HepG2 (cell line): Measurements from ENCODE around the gene CASKIN1. TPM values are rescaled to one million over a fixed set of nuclear protein-coding genes. Genes with fewer than 3 reads are reported as not detected.

Experiments used
- ATAC-seq: fragments of 200-7000 bp; cut with Tn5 transposase; 3 replicates; pipeline ENCODE4 v1.9.1; 2020; ENCODE audit warnings: mild to moderate bottlenecking, moderate library complexity
- BruUV-seq: library from RNA; stranded (reverse); fragments of 400-500 nt; replicated peaks from 2 replicates; lab custom pipeline; 2021; lab: Mats Ljungman, UMichigan
- CTCF ChIA-PET: fragments of 300-600 bp; formaldehyde crosslinking; extraction: SDS; loops from one replicate; lab custom pipeline; 2021; ENCODE audit warnings: low total read pairs, inconsistent platforms, low intra/inter-chr PET ratio; lab: Yijun Ruan, JAX
- POLR2A ChIA-PET: fragments of 350-600 bp; sonication (Branson Sonifier 250); formaldehyde crosslinking; loops from one replicate; lab custom pipeline; 2020; ENCODE audit warnings: antibody characterized with exemption, inconsistent platforms; lab: Yijun Ruan, JAX
- DNase-seq: peaks from one replicate; pipeline ENCODE4 v3.0.0-alpha.2; 2015; ENCODE audit warnings: low spot score
- FAIRE-seq: peaks from 3 replicates; lab custom pipeline; 2011; peaks lifted over from hg19 to GRCh38; lab: Jason Lieb, UNC
- H2AFZ ChIP-seq: one replicate; pipeline ENCODE4 v1.6.1; 2011; ENCODE audit warnings: low read length, inconsistent platforms
- H3K27ac ChIP-seq: fragments of 300-600 bp; 3 replicates; pipeline ENCODE4 v1.8.0; 2011; ENCODE audit warnings: mixed run types, mild to moderate bottlenecking, mixed read lengths, low read length, inconsistent platforms; ENCODE audit not compliant: insufficient read depth; ENCODE audit errors: extremely low read length
- H3K27me3 ChIP-seq, 2 experiments: fragments of 200-600 bp in 1 of 2; 2 replicates in 1 of 2; 3 replicates in 1 of 2; pipeline versions ENCODE4 v1.6.0 to v1.8.0; 2011; ENCODE audit warnings: low read length in 2 of 2, mild to moderate bottlenecking in 2 of 2, moderate library complexity in 2 of 2, inconsistent platforms in 1 of 2; ENCODE audit not compliant: insufficient read depth in 2 of 2, control insufficient read depth in 1 of 2
- H3K36me3 ChIP-seq, 2 experiments: fragments of 200-600 bp in 1 of 2; replicated peaks in 1 of 2; 2 replicates in 1 of 2; 3 replicates in 1 of 2; pipeline versions ENCODE4 v1.5.1 to v1.8.0; 2011; ENCODE audit warnings: low read length in 2 of 2, inconsistent platforms in 1 of 2; ENCODE audit not compliant: insufficient read depth in 2 of 2, control insufficient read depth in 1 of 2
- H3K4me1 ChIP-seq: 2 replicates; pipeline ENCODE4 v1.5.1; 2012; ENCODE audit warnings: low read length, inconsistent platforms; ENCODE audit not compliant: insufficient read depth
- H3K4me2 ChIP-seq: 2 replicates; pipeline ENCODE4 v1.6.0; 2011; ENCODE audit warnings: low read depth, low read length, inconsistent platforms
- H3K4me3 ChIP-seq, 3 experiments: fragments of 200-600 bp in 1 of 3; sonication (generic), shearing (Covaris generic) in 1 of 3; replicated peaks in 1 of 3; 2 replicates each; pipeline ENCODE4 v1.5.1; 2011 to 2016; ENCODE audit warnings: low read length in 3 of 3, inconsistent platforms in 2 of 3, low read depth in 2 of 3, mild to moderate bottlenecking in 2 of 3, control low read depth in 1 of 3, mixed read lengths in 1 of 3; ENCODE audit not compliant: insufficient read depth in 1 of 3
- H3K79me2 ChIP-seq: one replicate; pipeline ENCODE4 v1.6.1; 2011; ENCODE audit warnings: low read length, inconsistent platforms; ENCODE audit not compliant: insufficient read depth
- H3K9ac ChIP-seq: 2 replicates; pipeline ENCODE4 v1.6.0; 2011; ENCODE audit warnings: mild to moderate bottlenecking, low read depth, low read length, inconsistent platforms; ENCODE audit not compliant: insufficient read depth
- H3K9me3 ChIP-seq: 2 replicates; pipeline ENCODE4 v1.5.1; 2012; ENCODE audit warnings: mild to moderate bottlenecking, low read length
- H4K20me1 ChIP-seq: 2 replicates; pipeline ENCODE4 v1.6.0; 2011; ENCODE audit warnings: inconsistent platforms, mild to moderate bottlenecking, low read length, moderate library complexity; ENCODE audit not compliant: insufficient read depth
- AGO2 ChIP-seq: fragments of 200-400 bp; formaldehyde crosslinking; optimal IDR thresholded peaks from 2 replicates; pipeline ENCODE3; 2017; ENCODE audit warnings: mild to moderate bottlenecking, low read depth, low read length, moderate library complexity
- HNRNPL ChIP-seq: fragments of 200-400 bp; formaldehyde crosslinking; IDR thresholded peaks from 2 replicates; pipeline ENCODE4 v1.6.1; 2017; ENCODE audit warnings: mild to moderate bottlenecking, low read depth, low read length
- HOXA5 ChIP-seq: sonication (generic); formaldehyde crosslinking; IDR thresholded peaks from 2 replicates; pipeline ENCODE4 v1.4.0; 2020; ENCODE audit warnings: missing genetic modification reagents
- RBM22 ChIP-seq: fragments of 200-400 bp; formaldehyde crosslinking; optimal IDR thresholded peaks from 2 replicates; pipeline ENCODE3; 2017; ENCODE audit warnings: mild to moderate bottlenecking, low read length, moderate library complexity
- SALL2 ChIP-seq: sonication (generic); formaldehyde crosslinking; IDR thresholded peaks from 2 replicates; pipeline ENCODE4 v1.8.1; 2023; ENCODE audit warnings: mild to moderate bottlenecking, missing genetic modification reagents, inconsistent platforms
- ZFP36 ChIP-seq: fragments of 150-350 bp; IDR thresholded peaks from 2 replicates; pipeline ENCODE4 v1.6.1; 2018; ENCODE audit warnings: borderline replicate concordance, low read length, low read depth; ENCODE audit not compliant: partially characterized antibody
- WGBS: methylation state at CpG from one replicate; pipeline ENCODE4 v1.1.6; 2017; ENCODE audit warnings: low lambda C conversion rate; 5-methylcytosine and 5-hydroxymethylcytosine counted together
- in situ Hi-C: cut with HindIII; loops from 2 replicates; pipeline ENCODE4 v1.10.0; 2017; ENCODE audit warnings: low pct_unique_long_range_greater_than_20kb; ENCODE audit not compliant: extremely low pct_ligation_motif_present
- intact Hi-C: fragments of 100-400 bp; cut with micrococcal nuclease; formaldehyde crosslinking; loops from one replicate; pipeline ENCODE4 v1.10.0; 2022; ENCODE audit not compliant: unreplicated experiment
- polyA plus RNA-seq, 8 experiments: library from polyadenylated mRNA; depleted of rRNA in 3 of 8; stranded (reverse) in 7 of 8; unstranded in 1 of 8; fragments of >200 nt; fragmentation: Illumina TruSeq in 4 of 8; extraction: Trizol in 4 of 8; gene quantifications; 2 replicates each; pipeline versions ENCODE4 v1.2.1 to v1.2.3, GENCODE V29; 2011 to 2016; ENCODE audit warnings: low read depth in 4 of 8, missing spikeins in 1 of 8, mixed read lengths in 1 of 8; ENCODE audit not compliant: insufficient read depth in 1 of 8
- total RNA-seq, 5 experiments: library from RNA; depleted of rRNA; stranded (reverse); fragments of >200 nt; fragmentation: Illumina TruSeq; extraction: Trizol; gene quantifications; 2 replicates each; pipeline ENCODE4 v1.2.3, GENCODE V29; 2016; ENCODE audit warnings: low read depth in 1 of 5
- TF ChIP-seq, protein P1 (sequence below): sonication (generic); formaldehyde crosslinking; IDR thresholded peaks from 2 replicates; pipeline ENCODE4 v1.5.1; 2020; ENCODE audit warnings: mild to moderate bottlenecking, missing genetic modification reagents, moderate library complexity

The CASKIN1 gene
- total and polyA plus RNA-seq, 2 of the 13 experiments (the other 11 are each of a cell fraction or from before 2014, with no cell fraction given), result 1.2 to 2.2 TPM

DNA sequence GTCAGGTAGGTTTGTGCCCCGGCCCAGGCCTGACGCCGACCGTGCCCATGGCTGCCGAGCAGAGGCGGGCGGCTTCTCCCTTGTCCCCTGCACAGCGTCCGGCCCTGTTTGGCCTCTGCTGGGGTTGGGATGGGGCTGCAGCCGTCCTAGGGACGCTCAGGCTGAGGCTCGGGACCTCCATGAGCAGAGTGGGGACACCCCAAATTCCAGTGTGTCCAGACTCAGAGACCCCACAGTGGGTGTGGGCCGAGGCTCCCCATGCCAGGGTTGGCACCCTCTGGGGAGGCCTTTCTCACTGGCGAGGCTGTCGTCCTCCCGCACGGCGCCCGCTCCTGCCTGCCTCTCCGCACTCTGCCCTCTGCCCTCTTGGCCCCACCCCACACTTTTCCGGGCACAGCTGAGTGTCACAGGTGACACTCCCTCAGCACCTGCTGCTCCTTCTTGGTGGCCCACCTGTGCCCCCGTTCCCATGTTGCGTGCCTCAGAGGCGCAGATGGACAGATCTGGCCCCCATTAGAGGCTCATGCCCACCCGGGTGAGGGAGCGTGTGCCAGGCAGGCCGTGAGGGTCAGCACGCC lies 24.7 kb downstream of the CASKIN1 start:
- no peaks in the 10 kb centered on the region for H3K9me3 ChIP-seq
- no peak overlapping the region for H3K27ac ChIP-seq
- H3K4me3 ChIP-seq, result no peak overlapping the region
- CTCF ChIA-PET, result no interaction called here
- no peaks in the 10 kb centered on the region for H3K79me2 ChIP-seq
- BruUV-seq, result no TSS peak
- POLR2A ChIA-PET, result no interaction called here
- H3K9ac ChIP-seq, result no peak overlapping the region
- ATAC-seq, result no peak
- no peaks in the 10 kb centered on the region for H4K20me1 ChIP-seq
- WGBS, result 98% methylated on average over 10 of the region's 28 CpGs
- H3K4me1 ChIP-seq, result no peaks in the 10 kb centered on the region
- no peak overlapping the region for H2AFZ ChIP-seq
- no peak overlapping the region for H3K4me2 ChIP-seq
- TF ChIP-seq HOXA5, result no peak
- TF ChIP-seq RBM22, result peak; percentile 30
- TF ChIP-seq, protein P1, sequence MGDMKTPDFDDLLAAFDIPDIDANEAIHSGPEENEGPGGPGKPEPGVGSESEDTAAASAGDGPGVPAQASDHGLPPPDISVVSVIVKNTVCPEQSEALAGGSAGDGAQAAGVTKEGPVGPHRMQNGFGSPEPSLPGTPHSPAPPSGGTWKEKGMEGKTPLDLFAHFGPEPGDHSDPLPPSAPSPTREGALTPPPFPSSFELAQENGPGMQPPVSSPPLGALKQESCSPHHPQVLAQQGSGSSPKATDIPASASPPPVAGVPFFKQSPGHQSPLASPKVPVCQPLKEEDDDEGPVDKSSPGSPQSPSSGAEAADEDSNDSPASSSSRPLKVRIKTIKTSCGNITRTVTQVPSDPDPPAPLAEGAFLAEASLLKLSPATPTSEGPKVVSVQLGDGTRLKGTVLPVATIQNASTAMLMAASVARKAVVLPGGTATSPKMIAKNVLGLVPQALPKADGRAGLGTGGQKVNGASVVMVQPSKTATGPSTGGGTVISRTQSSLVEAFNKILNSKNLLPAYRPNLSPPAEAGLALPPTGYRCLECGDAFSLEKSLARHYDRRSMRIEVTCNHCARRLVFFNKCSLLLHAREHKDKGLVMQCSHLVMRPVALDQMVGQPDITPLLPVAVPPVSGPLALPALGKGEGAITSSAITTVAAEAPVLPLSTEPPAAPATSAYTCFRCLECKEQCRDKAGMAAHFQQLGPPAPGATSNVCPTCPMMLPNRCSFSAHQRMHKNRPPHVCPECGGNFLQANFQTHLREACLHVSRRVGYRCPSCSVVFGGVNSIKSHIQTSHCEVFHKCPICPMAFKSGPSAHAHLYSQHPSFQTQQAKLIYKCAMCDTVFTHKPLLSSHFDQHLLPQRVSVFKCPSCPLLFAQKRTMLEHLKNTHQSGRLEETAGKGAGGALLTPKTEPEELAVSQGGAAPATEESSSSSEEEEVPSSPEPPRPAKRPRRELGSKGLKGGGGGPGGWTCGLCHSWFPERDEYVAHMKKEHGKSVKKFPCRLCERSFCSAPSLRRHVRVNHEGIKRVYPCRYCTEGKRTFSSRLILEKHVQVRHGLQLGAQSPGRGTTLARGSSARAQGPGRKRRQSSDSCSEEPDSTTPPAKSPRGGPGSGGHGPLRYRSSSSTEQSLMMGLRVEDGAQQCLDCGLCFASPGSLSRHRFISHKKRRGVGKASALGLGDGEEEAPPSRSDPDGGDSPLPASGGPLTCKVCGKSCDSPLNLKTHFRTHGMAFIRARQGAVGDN (CRISPR knock-in tag), result 0 out of 2 replicates have a peak, but pooled peaks have one; percentile 5
- no peak for TF ChIP-seq ZFP36
- no peak for TF ChIP-seq SALL2
- TF ChIP-seq HNRNPL, result 0 out of 2 replicates have a peak, but pooled peaks have one; percentile 66
- TF ChIP-seq AGO2, result peak; percentile 50
- TF ChIP-seq, all 625 proteins: peak for 4
- in situ Hi-C loops, result no loop called here
- FAIRE-seq (no peak), DNase-seq (no peak)
- H3K27me3 ChIP-seq, result no peaks in the 10 kb centered on the region
- intact Hi-C loops, result no loop called here
- H3K36me3 ChIP-seq, result peaks cover 19 to 46% of the 10 kb centered on the region in 2 experiments; a peak in 3 of 5 replicates
